Suppressor macrophage (primary cell): ENCODE data around the gene RPS27.
A peak's percentile ranks its signal among the peaks of the same experiment; 100 is the strongest.

Experiments used
- DNase-seq, 4 experiments: peaks; one replicate each; pipeline ENCODE4 v3.0.0-alpha.2; 2020 to 2022
- total RNA-seq, 17 experiments: gene quantifications; one replicate each; lab custom pipeline; 2026; ENCODE audit warnings: mixed read lengths in 6 of 17, inconsistent platforms in 3 of 17; lab: John Stamatoyannopoulos, UW

RPS27 gene
- 107 to 269 (median 218) reads per million in 17 experiments for total RNA-seq

DNA sequence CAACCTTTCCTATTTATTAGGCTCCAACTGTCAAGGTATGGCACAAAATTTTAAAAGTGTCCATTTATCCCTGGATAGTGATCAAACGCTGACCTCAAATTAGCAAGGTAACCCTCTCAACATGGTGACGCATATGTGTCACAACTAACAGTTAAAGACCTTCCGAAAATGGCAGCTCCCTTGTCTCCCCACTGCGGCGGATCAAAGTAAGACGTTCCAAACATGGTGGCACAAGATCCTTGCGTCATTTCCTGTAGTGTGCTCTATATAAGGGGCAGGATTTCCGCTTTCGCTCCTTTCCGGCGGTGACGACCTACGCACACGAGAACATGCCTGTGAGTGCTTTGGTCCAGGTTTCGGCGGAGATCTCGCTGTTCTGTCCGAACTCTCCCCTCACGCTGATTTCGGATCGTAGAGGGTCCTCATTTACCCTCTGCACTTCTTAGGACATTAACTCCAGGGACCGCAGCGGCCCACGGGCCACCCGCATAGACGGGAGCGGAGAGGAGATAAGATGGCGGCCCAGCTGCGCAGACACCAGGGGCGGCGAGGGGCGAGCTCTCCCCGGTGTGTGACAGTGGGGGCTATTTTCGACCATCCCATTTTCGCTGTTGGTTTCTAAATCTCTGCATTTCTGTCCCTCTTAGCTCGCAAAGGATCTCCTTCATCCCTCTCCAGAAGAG is at the start of gene RPS27:
Gene RPS27, plus strand, starts transcription at position 295 of the 683 bp plus-strand sequence. Its CDS starts 35 bp downstream, at position 330.
- DNase-seq: peak; percentile 94 to 99 (median 98)

DNA sequence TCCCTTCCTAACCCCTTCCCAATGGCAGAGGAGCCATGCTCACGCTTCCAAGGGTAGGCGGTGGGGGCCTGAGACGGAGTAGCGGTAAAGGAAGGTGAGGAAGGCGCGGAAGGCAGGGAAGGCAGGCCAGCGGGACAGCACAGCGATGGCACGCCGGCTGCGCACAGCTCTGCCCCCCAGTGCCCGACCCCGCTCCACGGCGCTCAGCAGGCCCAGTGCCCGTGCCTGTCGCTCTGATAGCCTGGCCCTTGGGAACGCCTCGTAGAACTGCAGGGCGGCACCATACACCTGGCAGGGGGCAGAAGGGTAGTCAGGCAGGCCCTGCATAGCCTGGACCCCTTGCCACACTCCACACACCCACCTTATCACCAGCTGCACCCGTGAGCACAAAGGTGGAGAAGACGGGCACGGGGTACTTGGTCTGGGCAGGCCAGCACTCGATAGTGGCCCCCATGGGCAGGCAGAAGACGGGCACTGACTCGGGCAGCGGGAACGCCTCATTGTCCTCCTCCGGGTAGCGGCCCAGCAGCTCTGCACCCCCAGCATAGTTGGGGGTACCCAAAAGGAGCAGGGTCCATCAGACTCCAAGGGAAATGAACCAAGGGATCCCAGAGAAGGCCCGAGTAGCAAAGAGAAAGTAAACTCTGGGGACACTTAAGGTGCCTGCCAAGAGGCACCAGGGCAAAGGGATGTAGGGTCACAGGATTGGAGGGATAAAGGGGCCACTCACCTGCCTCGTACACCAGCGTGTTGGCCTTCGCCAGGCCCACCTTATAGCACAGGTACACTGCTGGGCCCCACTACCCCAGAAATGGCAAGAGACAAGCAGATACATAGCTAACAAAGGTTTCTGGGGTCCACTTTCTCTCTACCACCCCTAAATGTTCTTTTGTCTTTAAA is 48.5 kb upstream of the RPS27 start:
- no peak for DNase-seq

DNA sequence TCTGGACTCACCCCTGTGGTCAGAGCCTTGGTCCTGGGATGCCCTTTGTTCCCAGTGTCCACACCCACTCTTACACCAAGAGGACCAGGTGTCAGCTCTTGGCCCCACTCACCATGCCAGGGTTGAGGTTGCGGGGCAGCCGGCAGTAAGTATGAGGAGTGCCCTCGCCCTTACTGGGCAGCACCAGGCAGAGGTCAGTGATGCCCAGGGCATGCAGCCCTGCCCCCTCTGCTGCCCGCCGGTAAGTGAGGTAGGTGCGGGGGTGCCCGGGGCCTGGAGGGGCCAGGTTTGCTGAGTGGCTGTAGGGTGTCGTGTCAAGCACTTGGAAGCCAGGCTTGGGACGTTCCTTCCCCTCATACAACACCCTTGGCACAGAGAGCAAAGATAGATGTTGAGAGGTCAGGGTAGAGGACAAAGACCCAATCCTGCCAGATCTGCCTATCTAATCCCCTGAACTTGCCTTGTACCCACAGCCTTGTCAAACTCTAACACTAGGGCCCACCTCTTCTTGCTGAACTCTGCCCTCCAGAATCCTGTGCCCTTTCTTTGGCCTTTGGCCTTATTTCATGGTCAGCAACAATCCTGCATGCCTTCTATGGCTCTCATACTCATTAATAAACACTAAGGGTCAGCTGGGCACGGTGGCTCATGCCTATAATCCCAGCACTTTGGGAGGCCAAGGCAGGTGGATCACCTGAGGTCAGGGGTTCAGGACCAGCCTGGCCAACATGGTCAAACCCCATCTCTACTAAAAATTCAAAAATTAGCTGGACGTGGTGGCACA is 47.6 kb upstream of the RPS27 start:
- DNase-seq: no peak

DNA sequence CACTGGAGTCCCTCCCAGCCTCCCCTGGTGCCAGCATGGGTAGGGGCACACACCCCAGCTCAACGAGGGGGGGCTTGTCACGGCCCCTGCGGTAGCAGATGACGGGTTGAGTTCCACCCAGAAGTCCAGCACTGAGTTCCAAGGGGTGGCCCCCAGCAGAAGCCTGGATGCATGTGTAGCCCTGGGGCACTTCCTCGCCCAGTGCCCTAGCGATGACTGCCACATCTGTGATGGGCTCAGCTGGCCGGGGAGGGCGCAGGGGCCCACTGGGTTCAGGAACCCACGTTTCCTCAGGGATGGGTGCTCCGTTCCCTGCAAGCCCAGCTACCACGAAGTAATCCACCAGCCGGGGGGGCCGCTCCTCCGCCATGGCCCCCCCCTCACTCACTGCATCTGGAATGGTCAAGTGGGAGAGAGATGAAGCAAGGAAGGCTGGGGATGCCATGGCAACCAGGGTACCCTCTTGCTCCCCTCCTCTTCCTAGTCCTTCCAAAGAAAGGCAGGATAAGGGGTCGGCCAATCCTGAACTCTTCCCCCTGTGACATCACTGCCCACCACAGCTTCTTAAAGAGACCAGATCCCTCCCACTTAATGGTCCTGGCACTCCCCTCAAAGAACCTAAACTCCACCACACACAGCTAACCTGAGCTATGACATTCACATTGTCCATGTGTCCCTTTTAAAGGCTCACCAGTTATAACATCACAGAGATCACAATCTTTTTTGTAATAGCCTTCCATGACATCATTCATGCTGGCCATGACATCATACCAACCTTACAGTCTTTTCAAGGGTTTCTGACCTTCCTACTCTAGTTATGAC is 46.3 kb upstream of the RPS27 start:
- DNase-seq: peak; percentile 55 to 86 (median 79)

DNA sequence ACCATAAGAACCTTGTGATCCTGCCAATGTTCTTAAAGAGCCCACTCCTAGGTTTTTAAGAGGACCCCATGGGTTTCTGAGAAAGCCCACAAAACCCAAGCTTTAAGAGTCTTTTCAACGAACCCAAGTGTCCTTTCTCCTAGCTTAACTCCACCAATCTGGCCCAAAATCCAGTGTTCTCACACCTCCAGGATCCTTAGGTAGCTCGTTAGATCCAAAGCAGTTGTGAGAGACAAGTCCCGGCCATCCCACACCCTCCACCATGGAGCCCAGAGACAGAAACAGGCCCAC is 45.8 kb upstream of the RPS27 start:
- no peak for DNase-seq

DNA sequence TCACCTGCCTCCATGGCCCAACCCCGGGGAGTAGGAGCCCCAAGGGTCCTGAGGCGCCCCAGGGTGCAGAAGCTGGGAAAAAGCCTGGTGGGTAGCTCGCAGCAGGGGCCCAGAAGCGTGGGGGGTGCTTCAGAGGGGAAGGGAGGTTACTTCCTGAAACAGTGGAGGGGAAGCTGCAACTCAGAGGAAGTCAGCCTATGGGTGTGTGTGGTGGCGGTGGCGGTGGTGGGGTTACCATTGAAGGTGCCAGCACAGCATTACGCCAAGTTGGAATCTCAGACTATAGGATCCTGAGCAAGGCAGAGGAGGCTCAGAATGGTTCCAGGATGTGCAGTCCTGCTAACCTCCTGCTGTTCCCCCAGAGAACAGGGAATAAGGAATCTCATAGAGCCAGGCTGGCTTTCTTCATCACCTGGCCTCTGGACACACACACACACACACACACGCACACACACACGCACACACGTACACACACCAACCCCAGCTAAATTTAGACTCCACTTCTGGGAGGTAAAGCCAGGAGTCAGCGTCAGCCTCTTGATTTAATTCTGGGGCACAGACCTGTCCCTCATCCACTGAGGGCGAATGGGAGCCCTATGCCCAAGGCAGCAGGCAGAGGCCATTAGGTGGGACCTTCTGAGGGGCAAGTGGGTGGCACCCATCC is 45.3 kb upstream of the RPS27 start:
- peak; percentile 91 to 96 (median 95) for DNase-seq

DNA sequence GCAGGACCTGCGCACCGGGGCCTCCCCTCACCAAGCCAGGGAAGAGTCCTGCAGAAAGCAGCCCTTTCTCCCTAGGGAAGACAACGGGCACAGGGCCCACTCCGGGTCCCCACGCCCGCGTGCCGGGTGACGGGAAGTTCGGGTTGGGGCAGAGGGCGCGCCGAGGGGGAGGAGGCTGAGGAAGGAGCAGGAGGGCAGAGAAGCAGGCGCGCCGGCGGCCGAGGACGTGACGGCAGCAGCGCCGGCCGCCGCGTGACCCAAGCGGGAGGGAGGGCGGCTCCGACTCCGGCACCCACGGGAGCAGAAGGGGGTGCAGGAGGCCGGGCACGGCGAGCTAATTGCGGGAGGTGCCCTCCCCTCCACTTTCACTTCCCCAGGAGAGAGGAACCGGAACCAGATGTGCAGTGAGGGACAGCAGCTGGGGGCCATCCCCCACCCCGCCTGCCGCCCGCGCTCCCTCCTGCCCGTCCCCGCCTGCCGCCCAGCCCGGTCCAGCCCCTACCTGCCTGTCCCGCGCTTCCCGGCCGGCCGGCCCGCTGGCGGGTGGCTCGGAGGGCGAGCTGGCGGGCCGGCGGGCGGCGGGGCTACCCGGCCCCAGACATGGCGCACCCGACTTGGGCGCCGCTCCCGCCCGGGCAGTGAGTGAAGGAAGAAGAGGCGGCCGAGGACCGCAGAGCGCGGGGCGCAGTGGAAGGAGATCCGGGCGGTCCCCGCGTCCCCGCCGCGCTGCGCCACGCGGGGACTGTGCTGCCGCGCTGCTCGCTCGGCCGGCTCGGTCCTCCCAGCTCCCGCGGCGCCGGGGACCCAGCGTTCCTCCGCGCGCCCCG is 44.6 kb upstream of the RPS27 start:
- DNase-seq: peak; percentile 98 to 100 (median 99)

DNA sequence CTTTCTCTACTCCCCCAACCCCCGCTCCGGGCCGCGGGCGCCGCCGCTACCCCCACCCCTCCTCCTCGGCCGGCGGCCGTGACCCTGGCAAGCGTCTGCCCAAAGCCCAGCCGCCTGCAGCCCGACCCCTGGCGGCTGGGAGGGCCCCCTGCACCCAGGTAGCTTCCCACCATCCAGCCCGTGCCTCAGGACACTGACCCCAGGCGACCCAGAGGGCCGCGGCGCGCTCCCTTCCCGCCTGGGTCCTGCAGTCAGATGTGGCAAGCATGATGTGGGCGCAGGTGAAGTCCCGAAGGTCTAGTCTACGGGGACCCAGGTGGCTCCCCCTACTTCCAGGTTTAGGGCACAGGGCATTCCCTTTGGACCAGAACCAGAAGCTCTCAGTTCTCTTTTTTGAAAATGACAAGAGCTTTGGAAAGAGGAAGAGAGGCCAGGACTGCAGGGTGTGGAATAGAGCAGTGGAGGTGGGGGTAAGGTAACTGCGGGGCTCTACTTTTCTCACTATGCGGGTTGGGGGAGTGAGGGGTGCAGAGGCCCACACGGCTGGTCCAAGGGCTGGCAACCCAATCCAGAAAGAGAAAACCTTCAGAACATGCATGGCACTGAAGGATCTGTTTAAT is 43.8 kb upstream of the RPS27 start, which contains the start of gene DENND4B:
Gene DENND4B, minus strand, starts transcription at position 97 of the 620 bp plus-strand sequence. CDS start 2,344 bp downstream, outside the sequence.
- peak; percentile 91 to 95 (median 94) for DNase-seq

DNA sequence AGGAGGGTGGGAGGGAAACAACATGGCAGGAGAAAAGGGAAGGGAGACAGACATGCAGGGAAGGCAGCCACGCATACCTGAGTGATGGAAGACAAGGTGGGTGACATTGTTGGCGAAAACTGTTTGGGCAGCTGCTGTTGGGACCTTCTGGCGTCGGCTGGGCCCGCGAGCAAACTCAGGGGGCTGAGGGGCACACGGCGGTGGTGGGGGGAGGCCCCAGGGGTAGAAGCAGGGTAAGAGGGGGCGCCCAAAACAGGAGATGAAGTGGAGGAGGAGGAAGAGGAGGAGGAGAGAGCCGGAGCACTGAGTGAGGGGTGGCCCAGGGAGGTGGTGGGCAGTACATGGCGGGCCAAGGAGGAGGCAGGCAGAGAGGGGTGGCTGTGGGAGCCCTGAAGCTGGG is 39.4 kb upstream of the RPS27 start:
- DNase-seq: no peak

DNA sequence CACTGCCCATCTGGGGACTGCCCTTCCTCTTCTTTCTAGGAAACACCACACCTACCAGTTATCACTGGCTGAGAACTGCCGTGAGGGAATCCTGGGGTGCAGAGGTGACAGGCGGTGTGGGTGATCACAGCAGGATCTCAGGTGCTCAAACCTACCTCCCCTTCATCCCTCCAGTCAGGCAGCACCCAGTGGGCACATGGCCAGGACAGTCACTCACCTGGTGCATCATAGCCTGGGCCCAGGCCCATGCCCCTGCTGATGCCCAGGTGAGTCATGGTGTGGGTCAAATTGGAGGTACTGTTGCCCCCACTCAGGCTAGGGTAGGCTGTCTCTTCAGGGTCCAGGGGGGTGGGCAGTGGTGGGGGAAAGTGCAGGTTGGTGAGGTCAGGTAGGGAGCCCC is 38.8 kb upstream of the RPS27 start:
- no peak for DNase-seq

DNA sequence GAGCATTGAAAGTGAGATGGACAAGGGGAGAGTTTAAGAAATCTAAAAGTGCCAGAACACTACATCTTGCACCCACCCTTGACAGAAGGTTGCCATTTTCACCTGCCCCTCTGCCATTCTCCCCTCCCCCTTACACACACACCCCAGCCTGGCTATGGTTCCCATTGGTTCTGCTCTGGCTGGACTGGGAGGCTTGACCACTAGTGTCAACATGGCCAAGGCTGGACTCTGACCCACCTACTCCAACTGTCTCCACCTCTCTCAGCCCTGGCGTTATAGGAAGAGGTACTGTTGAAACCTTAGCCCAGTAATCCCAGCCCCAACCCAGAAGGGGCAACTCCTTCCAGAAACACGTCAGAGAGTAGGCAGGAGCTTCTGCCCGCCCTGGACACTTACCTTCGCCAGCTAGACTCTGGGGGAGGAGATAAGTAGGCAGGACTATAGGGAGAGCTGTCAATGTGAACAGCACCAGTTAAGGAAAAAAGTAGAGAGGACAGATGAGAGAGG is 36.6 kb upstream of the RPS27 start:
- no peak for DNase-seq

DNA sequence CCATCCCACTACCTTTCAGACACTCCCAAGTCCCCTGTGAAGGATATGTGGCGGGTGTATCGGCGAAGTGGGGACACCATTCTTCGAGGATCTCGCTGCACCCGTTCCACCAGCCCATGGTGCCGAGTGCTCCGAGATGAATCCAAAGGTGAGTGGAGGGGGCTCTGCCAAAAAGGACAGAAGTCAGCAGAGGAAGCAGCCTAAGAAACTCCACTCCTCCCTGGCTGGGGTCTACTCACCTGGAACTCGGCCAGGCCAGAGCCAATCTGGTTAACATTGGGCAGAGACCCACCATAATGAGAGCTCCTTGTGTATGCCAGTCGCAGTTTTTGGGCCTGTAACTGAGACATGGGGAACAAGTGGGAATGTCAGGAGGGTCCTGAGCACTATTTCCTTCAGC is 35.7 kb upstream of the RPS27 start:
- DNase-seq: no peak

DNA sequence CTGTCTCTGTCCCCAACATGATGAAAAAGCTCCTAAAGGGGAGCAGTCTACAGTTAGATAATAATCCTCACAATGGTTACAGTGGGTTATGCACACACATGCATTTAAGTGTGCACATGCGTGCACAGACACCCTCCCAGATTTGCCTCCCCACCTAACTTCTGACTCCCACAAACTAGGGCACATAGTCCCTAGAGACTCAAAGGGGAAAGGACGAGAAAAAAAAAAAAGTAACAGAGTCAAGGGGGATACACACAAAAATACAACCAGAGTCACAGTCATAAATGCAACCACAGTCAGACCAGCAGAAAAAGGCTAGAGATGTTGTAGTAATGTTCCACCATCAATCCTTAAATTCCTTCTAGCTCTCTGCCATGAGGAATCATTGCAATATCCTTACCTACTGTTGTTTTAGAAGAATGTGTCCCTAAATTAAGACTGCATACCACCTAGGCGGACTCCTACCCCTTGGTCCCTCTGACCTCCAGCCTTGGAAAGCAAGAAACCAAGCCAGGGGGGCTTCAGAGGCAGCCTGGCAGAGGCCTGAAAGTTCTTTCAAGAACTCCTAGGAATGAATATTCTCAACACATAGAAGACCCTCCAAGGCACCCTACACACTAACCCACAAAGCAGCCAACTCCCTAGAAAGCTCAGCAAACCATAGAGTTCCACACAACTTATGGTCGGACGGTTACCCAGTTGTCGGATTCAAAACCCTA is 33.4 kb upstream of the RPS27 start:
- no peak for DNase-seq

DNA sequence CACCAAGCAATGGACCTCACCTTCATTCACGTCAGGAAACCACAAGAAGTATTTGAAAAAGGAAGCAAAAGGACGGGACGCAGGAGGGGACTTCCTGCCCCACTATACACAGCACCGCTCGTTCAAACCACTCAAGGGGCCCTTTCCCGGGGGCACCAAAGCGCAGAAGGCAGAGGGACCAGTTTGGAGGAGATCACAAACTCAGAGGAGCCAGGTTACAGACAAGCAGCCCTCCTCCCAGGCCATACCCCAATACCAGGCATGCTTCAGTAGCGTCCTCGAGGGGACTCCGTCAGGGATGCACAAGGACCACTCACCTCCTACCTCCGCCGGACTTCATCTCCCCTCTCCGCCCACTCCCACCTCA is 32.8 kb upstream of the RPS27 start:
- peak in 2 of 4 experiments; percentile 29 to 34 for DNase-seq

DNA sequence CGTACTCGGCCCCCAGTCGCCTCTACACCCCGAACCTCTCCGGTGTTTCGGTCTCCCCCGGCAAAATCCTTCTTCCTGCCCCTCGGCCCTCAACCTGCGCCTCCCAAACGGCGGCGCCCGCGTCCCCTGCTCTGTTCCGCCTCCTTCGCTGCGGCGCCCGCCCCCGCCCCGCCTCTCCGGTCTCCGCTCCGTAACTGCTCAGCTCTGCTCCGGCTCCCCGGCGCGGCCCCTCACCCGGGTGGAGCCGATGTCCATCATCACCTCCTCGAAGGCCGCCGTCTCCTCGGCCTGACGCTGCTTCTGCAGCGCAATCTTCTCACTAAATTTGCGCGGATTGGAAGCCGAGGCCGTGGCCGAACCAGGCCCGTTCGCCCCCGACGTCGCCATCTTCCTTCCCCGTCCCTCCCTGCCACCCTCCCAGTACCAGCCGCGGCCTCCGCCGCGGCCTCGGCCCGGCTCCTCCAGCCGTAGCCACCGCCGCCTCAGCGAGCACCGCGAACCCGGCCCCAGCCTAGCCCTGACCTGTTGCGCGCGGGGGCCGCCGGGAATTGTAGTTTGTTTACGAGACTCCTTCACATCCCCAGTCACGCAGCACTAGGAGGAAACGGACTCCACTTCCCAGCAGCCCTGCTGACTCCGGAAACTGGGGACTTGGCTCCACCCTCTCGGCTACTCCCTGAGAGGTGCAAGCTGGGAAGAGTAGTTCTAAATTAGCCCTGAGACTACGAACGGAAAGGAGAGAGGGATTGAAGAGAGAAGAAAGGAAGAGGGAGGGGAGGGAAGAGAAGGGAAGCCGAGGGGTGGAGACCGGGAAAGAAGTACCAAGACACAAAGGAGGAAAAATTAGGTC is 32.2 kb upstream of the RPS27 start, which contains the start of gene CRTC2:
Gene CRTC2, minus strand, starts transcription at position 502 of the 850 bp plus-strand sequence. Its CDS starts 115 bp downstream, at position 387.
- peak; percentile 97 to 99 (median 98) for DNase-seq

DNA sequence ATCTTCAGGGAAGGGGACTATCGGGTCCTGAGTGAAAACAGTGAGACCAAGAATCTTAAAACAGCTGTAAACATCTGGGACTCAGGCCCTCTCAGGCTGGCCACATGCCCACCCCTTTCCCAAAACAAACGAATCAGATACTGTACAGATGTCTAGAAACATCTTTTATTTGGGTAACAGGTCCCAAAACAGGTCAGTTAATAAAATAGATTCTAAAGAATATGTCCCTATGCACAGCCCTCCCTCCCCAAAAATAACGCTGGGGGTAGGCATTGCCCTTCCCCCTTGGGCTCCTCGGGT is 31.7 kb upstream of the RPS27 start:
- DNase-seq: no peak

DNA sequence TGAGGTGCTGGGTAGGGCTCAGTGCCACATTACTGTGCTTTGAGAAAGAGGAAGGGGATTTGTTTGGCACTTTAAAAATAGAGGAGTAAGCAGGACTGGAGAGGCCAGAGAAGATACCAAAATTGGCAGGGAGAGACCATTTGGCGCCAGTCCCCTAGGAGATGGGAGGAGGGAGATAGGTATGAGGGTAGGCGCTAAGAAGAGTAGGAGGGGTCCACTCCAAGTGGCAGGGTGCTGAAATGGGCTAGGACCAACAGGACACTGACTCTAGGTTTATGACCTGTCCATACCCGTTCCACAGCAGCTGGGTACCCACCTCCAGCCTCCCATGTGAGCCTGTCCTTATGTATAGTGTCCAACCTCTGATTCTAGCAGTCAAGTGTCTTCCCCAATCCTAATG is 31.1 kb upstream of the RPS27 start:
- no peak for DNase-seq

DNA sequence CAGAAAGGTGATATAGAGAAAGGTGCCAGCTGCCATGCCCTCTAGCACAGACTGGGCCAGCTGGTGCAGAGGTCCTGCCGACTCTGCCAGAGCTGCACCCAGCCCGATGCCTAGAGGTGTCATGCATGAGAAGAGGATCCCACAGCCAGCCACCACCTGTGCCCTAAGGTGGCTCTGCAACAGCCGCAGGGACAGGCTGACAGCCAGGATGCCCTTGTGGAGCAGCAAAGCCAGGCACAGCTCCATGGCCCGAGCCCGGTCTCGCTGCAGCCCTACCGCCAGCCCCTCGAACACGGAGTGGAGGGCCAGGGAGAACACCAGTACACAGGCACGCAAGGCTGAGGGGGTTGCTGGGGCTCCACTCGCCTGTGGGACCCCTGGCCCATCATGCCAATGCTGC is 30.4 kb upstream of the RPS27 start:
- no peak for DNase-seq
